ENCODE results near the gene TP53INP2.

TP53INP2 gene

GRCh38 chr20:34705397-34706301 is 1.5 kb downstream of the TP53INP2 start:
- H3K4me3 ChIP-seq (ENCODE audit: insufficient read depth, low read length, poor library complexity, severe bottlenecking): no peak overlapping the region
- no peaks in the 10 kb centered on the region for H3K9me3 ChIP-seq (ENCODE audit: insufficient read depth, low read length)
- no peaks in the 10 kb centered on the region for H3K79me2 ChIP-seq (ENCODE audit: insufficient read depth, low read length)
- peaks cover 13% of the 10 kb centered on the region for H3F3A ChIP-seq (ENCODE audit: insufficient read depth)
- H3K27me3 ChIP-seq (ENCODE audit: low read length): no peaks in the 10 kb centered on the region
- H3K27ac ChIP-seq (ENCODE audit: low read depth, low read length): no peak overlapping the region
- H4K20me1 ChIP-seq (ENCODE audit: low read depth, low read length): no peaks in the 10 kb centered on the region
- no peak for TF ChIP-seq CTCF (IDR thresholded peaks at IDR 0.05; ENCODE audit: insufficient read depth, low read length, poor library complexity, severe bottlenecking)
- no peak for TF ChIP-seq EZH2phosphoT487 (conservative IDR thresholded peaks at IDR 0.05; ENCODE audit: low read length)
- H3K36me3 ChIP-seq (ENCODE audit: low read length): no peaks in the 10 kb centered on the region
- H3K9me2 ChIP-seq (replicated peaks; ENCODE audit: insufficient read depth, low read length): no peaks in the 10 kb centered on the region
- H3K4me2 ChIP-seq (ENCODE audit: low read depth, low read length, poor library complexity, severe bottlenecking): peak overlapping the region; percentile 92
- no peak overlapping the region for H3K9ac ChIP-seq (ENCODE audit: low read length)
- H2AFZ ChIP-seq (ENCODE audit: low read depth, low read length, severe bottlenecking): no peak overlapping the region

- no peaks in the 10 kb centered on the region for H4K20me1 ChIP-seq (ENCODE audit: low read depth, low read length)
- TF ChIP-seq CTCF (IDR thresholded peaks at IDR 0.05; ENCODE audit: insufficient read depth, low read length, poor library complexity, severe bottlenecking) (no peak), EZH2phosphoT487 (conservative IDR thresholded peaks at IDR 0.05; ENCODE audit: low read length) (no peak)
- no peaks in the 10 kb centered on the region for H3K27me3 ChIP-seq (ENCODE audit: low read length)
- H3K4me2 ChIP-seq (ENCODE audit: low read depth, low read length, poor library complexity, severe bottlenecking): no peak overlapping the region
- no peaks in the 10 kb centered on the region for H3K36me3 ChIP-seq (ENCODE audit: low read length)
- H3K27ac ChIP-seq (ENCODE audit: low read depth, low read length): no peak overlapping the region
- no peak overlapping the region for H3K9ac ChIP-seq (ENCODE audit: low read length)
- H3K79me2 ChIP-seq (ENCODE audit: insufficient read depth, low read length): no peaks in the 10 kb centered on the region
- H2AFZ ChIP-seq (ENCODE audit: low read depth, low read length, severe bottlenecking): no peak overlapping the region
- H3F3A ChIP-seq (ENCODE audit: insufficient read depth): peaks cover 13% of the 10 kb centered on the region
- H3K4me3 ChIP-seq (ENCODE audit: insufficient read depth, low read length, poor library complexity, severe bottlenecking): no peak overlapping the region
- no peaks in the 10 kb centered on the region for H3K9me3 ChIP-seq (ENCODE audit: insufficient read depth, low read length)
- no peaks in the 10 kb centered on the region for H3K9me2 ChIP-seq (replicated peaks; ENCODE audit: insufficient read depth, low read length)
These were observed 2.2 kb downstream of the TP53INP2 start for GRCh38 chr20:34706302-34706875.

- no peaks in the 10 kb centered on the region for H3K27me3 ChIP-seq (ENCODE audit: low read length)
These were observed 3.0 kb downstream of the TP53INP2 start for GRCh38 chr20:34706912-34707784.

More at GRCh38 chr20:34706912-34707784, 3.0 kb downstream of the TP53INP2 start:
- Histone ChIP-seq H3K27ac (ENCODE audit: low read depth, low read length) (no peak overlapping the region), H3K4me3 (ENCODE audit: insufficient read depth, low read length, poor library complexity, severe bottlenecking) (no peak overlapping the region), H2AFZ (ENCODE audit: low read depth, low read length, severe bottlenecking) (no peak overlapping the region), H3K9ac (ENCODE audit: low read length) (no peak overlapping the region), H3K36me3 (ENCODE audit: low read length) (no peaks in the 10 kb centered on the region), H3K9me3 (ENCODE audit: insufficient read depth, low read length) (no peaks in the 10 kb centered on the region), H3K79me2 (ENCODE audit: insufficient read depth, low read length) (no peaks in the 10 kb centered on the region), H4K20me1 (ENCODE audit: low read depth, low read length) (no peaks in the 10 kb centered on the region), H3K9me2 (replicated peaks; ENCODE audit: insufficient read depth, low read length) (no peaks in the 10 kb centered on the region), H3F3A (ENCODE audit: insufficient read depth) (peaks cover 13% of the 10 kb centered on the region), H3K4me2 (ENCODE audit: low read depth, low read length, poor library complexity, severe bottlenecking) (no peak overlapping the region)
- no peak for TF ChIP-seq CTCF (IDR thresholded peaks at IDR 0.05; ENCODE audit: insufficient read depth, low read length, poor library complexity, severe bottlenecking)

All from SU-DHL-6 (cell line).